Measurements from ENCODE around the gene USP17L24. TPM values are rescaled to one million over a fixed set of nuclear protein-coding genes. Genes with fewer than 3 reads are reported as not detected.

The USP17L24 gene
- polyA plus RNA-seq, 1 experiment = not detected

Other genes with a start within 250 kb of the USP17L24 start
- not detected in 2 replicates for gene FAM90A26, start 154.8 kb upstream of the USP17L24 start, polyA plus RNA-seq (2011; rRNA removed)
- not detected in 2 replicates for gene USP17L10, start 114.5 kb upstream of the USP17L24 start, polyA plus RNA-seq (2011; rRNA removed)
- not detected in 2 replicates for gene USP17L11, start 109.8 kb upstream of the USP17L24 start, polyA plus RNA-seq (2011; rRNA removed)
- gene USP17L12, start 105.0 kb upstream of the USP17L24 start, polyA plus RNA-seq (2011; rRNA removed) = not detected in 2 replicates
- not detected in 2 replicates for gene USP17L13, start 100.3 kb upstream of the USP17L24 start, polyA plus RNA-seq (2011; rRNA removed)
- not detected in 2 replicates for gene USP17L15, start 90.8 kb upstream of the USP17L24 start, polyA plus RNA-seq (2011; rRNA removed)
- gene USP17L17, start 81.3 kb upstream of the USP17L24 start, polyA plus RNA-seq (2011; rRNA removed) = not detected in 2 replicates
- not detected in 2 replicates for gene USP17L18, start 76.5 kb upstream of the USP17L24 start, polyA plus RNA-seq (2011; rRNA removed)
- gene USP17L19, start 71.8 kb upstream of the USP17L24 start, polyA plus RNA-seq (2011; rRNA removed) = not detected in 2 replicates
- gene USP17L20, start 67.0 kb upstream of the USP17L24 start, polyA plus RNA-seq (2011; rRNA removed) = not detected in 2 replicates
- gene USP17L21, start 62.3 kb upstream of the USP17L24 start, polyA plus RNA-seq (2011; rRNA removed) = not detected in 2 replicates
- gene USP17L22, start 57.5 kb upstream of the USP17L24 start, polyA plus RNA-seq (2011; rRNA removed) = not detected in 2 replicates
- not detected in 2 replicates for gene USP17L25, start 4.7 kb downstream of the USP17L24 start, polyA plus RNA-seq (2011; rRNA removed)
- not detected in 2 replicates for gene USP17L26, start 9.5 kb downstream of the USP17L24 start, polyA plus RNA-seq (2011; rRNA removed)
- gene USP17L5, start 14.2 kb downstream of the USP17L24 start, polyA plus RNA-seq (2011; rRNA removed) = not detected in 2 replicates
- gene USP17L27, start 19.0 kb downstream of the USP17L24 start, polyA plus RNA-seq (2011; rRNA removed) = not detected in 2 replicates
- not detected in 2 replicates for gene USP17L28, start 23.7 kb downstream of the USP17L24 start, polyA plus RNA-seq (2011; rRNA removed)
- gene USP17L29, start 28.5 kb downstream of the USP17L24 start, polyA plus RNA-seq (2011; rRNA removed) = not detected in 2 replicates
- not detected in 2 replicates for gene USP17L30, start 38.0 kb downstream of the USP17L24 start, polyA plus RNA-seq (2011; rRNA removed)
- not detected in 2 replicates for gene DEFB131A, start 119.2 kb downstream of the USP17L24 start, polyA plus RNA-seq (2011; rRNA removed)

Data from AG04450 (cell line).